NCI-H2107 (cell line): Measurements from ENCODE around the gene MYBPC2.
"Not testable (repeated sequence)": the region's sequence is repeated elsewhere in the genome, so short reads cannot be mapped to it uniquely, and the experiment has no call there.

Source experiments
- DNase-seq: peaks from one replicate; lab custom pipeline; 2025; lab: John Stamatoyannopoulos, UW

The MYBPC2 gene

DNA sequence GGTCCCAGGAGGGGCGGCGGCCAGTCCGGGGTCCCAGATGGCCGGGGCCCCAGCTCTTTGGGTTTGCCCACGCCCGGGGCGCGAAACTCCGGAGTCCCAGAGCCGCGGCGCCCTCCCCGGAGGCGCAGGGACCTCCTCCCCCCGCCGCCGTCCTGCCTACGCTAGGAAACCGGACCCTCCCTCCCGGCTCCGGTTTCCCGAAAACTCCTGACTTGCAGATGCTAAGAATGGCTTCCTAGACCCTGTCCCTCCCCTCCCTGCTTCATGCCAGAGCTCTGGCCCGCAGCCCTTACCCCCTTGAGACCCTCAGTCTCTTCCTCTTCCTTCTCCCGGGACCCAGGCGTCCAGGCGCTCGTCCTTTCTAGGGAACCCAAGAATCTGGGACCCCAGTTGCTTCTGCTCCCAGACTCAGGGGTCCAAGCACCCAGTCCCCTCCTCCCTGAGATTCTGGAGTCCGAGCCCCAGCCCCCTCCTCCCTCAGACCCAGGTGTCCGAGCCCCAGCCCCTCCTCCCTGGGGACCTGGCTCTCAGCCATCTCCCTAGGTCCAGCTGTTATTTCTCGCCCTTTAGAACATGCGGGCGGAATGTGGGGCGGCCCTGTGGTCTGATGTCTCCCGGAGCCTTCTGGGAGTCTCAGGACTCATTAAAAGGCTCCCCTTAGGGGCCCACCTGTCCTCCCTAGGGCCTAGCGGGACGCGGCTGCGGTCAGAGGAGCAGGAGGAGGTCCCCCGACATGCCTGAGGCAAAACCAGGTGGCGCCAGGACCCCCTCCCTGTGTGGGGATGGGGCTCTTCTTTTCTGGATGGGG is at the start of gene MYBPC2:
Gene MYBPC2 (plus strand): TSS at position 672 of the 808 bp plus-strand sequence. CDS start 62 bp downstream, at position 734.
- DNase-seq, result no peak

DNA sequence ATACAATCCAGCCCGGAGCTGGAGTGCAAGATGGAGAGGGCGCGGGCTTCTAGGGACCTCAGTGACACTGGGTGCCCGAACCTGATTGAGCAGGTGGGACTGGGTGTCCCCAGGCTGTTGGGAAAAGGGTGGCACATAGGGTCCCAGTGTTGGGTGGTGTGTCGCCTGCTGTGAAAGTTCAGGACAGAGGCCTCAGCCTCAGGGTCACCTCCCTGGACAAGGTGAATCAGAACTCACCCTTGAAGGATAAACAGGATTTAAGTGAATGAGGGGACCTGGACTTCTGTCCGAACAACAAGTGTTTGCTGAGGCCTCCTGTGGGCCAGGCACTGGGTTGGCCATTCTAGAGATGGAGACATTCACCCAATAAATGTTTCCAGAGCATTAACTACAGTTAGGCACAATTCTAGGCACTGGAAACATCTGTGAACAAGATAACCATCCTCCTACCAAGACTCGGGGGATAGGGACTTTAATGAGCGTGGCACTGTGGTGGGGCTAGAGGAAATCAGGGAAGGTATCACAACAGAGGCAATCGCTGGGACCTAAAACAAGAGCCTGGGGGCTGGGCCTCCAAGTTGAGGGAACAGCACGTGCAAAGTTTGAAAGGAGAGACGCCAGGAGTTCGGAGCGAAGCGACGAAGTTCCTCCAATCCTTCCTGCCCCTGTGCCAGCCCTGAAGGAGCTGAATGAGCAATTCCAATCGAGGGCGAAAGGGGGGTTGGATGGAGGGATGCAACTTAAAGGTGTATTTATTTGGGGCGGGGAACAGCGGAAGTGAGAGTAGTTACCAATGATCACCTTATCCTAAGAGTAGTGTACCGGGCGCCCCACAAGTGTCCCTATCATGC is 49.5 kb upstream of the MYBPC2 start:
- DNase-seq, result no peak

DNA sequence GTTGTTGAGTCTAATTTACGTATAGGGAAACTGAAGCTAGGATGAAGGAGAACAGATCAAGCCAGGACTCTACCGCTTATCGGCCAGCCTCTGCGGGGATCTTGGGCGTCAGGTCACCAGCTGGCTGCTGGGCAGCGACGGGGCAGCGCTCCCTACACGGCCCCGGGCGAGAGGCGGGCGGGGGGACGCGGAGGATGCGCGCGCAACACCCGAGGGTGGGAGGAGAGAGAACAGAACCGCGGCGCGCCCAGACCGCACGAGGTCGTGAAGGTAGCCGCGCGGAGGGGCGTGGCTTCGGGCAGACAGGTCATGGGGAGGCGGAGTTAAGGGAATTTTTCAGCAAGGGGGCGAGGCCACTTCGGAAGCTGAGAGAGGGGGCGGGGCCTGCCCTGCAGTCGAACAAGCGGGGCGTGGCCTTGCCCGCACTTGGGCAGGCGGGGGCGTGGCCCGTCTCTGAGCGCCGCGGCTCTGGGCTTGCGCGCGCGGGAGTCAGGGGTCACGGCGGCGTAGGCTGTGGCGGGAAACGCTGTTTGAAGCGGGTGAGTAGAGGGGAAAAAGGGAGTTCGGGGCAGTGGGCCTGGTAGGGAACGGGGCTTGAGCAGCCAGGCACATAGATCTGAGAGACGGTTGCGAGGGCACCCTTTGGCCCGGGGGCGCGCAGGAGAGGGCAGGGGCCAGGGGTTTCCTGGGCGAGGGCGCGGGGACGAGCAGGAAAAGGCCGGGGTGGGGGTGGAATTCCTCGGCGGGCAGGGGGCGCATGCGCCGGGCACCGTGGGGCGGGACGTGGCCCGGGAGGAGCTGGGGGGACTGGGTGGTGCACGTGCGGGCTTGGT is 48.6 kb upstream of the MYBPC2 start, which contains the start of gene POLD1:
Gene POLD1 (plus strand): TSS at position 496 of the 833 bp plus-strand sequence. CDS start 14,505 bp downstream, outside the sequence.
- peak; percentile 96 for DNase-seq

DNA sequence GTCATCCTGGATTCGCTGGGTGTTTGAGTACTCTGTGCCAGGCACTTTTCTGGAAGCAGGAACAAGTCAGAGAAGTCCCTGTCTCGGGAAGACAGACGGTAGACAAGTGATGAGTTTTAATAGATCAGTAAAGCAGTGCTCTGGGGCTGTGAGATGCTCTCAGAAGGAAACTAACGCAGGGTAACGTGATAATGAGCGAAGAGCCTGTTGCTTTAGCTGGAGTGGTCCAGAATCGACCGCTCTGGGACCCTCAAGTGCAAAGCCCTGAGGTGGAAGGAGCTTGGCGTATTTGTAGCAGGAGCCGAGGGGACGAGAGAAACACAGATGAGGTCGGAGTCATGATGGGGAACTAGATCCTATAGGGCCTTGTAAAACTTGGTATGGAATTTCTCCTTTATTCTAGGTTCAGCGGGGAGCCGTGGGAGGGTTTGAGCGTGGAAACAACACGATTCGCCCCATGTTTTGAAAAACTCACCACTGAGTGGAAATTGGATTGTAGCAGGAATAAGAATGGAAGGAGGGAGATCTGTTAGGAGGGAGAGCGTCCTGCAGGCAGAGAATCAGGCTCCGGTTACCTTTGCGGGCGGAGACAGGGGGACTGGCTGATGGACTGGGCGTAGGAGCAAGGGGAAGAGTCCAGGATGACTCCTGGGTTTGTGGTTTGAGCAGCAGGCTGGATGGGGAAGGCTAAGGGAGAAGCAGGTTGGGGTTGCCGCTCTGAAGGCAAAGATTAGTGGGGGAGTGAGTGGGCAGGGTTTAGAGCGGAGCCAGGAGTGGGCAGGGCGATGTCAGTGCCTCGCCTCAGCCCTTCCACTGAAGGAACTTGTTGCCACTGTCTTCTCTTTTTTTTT is 47.8 kb upstream of the MYBPC2 start:
- no peak for DNase-seq

DNA sequence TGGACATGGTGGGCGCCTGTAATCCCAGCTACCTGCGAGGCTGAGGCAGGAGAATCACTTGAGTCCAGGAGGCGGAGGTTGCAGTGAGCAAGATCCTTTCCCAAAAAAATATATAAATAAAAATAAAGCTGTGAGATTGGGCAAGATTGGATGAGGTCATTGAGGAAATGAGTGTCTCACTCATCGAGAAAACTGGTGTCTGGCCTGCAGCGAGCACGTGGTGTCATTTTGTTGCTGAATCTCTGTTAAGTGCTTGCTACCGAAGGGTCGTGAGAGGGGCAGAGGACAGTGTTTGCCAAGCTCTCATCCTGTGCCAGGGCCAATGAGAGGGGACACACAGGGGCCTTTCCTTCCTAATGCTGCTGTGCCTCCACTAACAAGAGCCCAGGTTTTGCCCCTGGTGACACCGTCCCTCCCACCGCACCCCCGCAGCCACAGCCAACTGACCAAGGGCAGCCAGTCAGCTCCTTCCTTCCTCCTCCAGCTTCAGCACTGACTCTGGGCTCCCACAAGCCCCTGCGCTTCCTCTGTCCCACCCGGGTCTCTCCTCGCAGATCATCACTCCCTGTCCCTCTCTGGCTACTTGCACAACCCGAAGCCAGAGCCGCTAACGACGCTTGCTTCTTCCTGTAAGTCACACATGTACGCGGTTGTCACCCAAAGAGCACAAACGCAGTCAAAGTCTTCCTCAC is 45.4 kb upstream of the MYBPC2 start:
- no peak for DNase-seq

- no peak for DNase-seq
These were observed 44.8 kb upstream of the MYBPC2 start for GRCh38 chr19:50387868-50388245.

DNA sequence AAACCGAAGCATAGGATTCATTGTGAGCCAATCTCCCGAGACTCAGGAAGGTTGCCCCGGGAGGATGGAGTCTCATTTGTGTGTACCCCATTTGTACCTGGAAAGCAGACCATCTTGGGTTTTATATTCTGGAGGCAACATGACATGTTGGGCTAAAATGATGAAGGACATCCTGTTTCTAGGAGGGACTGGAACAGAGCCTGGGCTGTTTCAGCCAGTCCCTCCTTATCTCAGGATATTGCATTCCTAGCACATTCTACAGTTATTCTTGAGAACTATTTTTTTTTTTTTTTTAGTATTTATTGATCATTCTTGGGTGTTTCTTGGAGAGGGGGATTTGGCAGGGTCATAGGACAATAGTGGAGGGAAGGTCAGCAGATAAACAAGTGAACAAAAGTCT is 42.4 kb upstream of the MYBPC2 start:
- DNase-seq, result not testable (repeated sequence)

DNA sequence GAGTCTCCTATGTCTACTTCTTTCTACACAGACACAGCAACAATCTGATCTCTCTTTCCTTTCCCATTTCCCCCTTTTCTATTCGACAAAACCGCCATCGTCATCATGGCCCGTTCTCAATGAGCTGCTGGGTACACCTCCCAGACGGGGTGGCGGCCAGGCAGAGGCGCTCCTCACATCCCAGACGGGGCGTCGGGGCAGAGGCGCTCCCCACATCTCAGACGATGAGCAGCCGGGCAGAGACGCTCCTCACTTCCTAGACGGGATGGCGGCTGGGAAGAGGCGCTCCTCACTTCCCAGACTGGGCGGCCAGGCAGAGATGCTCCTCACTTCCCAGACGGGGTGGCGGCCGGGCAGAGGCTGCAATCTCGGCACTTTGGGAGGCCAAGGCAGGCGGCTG is 41.7 kb upstream of the MYBPC2 start:
- not testable (repeated sequence) for DNase-seq

GRCh38 chr19:50392759-50393158 is 39.9 kb upstream of the MYBPC2 start:
- no peak for DNase-seq

DNA sequence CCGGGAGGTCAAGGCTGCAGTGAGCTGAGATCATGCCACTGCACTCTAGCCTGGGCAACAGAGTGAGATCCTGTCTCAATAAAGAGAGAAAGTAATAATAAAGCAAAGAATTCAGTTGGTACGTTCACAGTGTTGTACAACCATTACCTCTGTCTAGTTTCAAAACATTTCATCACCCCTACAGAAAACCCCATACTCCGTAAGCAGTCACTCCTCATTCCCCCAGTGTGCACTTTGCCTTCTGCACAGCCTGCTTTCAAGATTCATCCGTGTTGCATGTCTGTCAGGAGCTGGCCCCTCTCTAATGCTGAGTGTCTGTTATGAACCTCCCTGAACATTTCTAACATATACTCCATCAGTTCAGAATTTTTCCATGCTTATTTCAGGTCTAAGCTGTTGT is 39.1 kb upstream of the MYBPC2 start:
- DNase-seq, result no peak

DNA sequence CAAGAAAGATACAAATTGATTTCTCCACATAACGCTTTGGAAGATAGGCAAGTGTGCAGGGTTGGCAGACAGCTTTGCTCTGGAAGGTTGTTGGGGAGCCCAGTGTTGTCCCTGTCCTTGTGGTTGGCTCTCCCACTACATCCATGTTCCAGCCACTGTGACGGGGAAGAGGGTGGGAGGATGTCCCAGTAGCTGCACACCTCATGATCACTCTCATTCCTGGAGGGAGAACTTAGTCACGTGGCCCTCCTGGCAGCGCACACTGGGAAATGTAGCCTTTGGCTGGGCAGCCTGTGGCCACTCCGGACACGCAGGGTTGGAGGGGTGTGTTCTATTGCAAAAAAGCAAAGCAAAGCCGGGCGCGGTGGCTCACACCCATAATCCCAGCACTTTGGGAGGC is 38.7 kb upstream of the MYBPC2 start:
- DNase-seq, result no peak

DNA sequence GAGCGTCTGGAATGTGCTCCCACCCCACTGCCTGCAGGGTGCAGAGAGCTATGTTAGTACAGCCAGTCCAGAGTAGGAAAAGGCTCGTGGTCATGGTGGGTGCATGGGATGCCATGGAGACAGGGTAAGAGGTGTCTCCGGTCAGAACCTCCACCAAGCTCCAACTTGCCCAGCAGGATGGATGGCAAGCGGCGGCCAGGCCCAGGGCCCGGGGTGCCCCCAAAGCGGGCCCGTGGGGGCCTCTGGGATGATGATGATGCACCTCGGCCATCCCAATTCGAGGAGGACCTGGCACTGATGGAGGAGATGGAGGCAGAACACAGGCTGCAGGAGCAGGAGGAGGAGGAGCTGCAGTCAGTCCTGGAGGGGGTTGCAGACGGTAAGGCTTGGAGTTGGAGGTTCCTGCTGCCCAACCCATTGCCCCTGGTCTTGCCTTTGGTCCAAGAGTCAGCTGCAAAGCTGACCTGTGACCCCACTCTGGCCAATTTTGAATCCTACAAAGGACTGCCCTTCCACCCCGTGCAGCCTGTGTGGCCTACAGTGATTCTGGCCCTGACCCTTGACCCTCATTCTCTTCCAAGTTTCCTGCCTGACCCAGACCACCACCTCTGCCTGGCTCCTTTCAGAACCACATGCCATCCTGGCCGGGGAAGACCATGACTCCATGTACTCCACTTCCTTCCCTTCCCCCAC is 33.9 kb upstream of the MYBPC2 start:
- DNase-seq, result no peak

DNA sequence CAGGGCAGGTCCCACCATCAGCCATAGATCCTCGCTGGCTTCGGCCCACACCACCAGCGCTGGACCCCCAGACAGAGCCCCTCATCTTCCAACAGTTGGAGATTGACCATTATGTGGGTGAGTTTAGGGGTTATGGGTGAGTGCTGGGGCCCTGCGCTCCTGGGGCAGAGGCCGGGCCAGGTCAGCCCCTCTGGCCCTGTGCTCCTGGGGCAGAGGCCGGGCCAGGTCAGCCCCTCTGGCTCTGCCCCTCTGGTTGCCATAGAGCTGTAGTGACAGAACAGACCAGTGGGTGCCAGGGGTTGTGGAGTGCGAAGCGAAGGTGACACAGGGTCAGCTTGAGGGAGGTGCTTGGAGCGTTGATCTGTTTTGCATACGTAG is 33.3 kb upstream of the MYBPC2 start:
- DNase-seq, result no peak

DNA sequence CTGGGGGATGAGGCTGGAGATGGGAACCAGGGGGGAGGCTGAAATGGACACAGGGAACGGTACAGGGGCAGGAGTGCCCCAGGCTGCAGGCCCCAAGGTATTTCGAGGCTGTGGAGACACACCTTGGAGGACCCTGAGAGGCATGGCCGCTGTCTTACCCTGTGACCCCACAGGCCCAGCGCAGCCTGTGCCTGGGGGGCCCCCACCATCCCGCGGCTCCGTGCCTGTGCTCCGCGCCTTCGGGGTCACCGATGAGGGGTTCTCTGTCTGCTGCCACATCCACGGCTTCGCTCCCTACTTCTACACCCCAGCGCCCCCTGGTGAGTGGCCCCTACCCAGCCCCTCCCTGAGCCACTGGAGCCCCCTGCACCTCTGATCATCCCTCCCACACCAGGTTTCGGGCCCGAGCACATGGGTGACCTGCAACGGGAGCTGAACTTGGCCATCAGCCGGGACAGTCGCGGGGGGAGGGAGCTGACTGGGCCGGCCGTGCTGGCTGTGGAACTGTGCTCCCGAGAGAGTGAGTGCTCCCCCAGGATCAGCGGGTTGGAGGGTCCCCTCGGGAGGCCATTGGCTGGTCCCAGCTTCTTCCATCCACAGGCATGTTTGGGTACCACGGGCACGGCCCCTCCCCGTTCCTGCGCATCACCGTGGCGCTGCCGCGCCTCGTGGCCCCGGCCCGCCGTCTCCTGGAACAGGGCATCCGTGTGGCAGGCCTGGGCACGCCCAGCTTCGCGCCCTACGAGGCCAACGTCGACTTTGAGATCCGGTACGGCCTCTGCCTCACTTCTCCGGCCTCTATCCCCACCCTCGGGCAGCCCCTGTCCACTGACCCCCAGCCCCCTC is 30.9 kb upstream of the MYBPC2 start:
- DNase-seq, result no peak

DNA sequence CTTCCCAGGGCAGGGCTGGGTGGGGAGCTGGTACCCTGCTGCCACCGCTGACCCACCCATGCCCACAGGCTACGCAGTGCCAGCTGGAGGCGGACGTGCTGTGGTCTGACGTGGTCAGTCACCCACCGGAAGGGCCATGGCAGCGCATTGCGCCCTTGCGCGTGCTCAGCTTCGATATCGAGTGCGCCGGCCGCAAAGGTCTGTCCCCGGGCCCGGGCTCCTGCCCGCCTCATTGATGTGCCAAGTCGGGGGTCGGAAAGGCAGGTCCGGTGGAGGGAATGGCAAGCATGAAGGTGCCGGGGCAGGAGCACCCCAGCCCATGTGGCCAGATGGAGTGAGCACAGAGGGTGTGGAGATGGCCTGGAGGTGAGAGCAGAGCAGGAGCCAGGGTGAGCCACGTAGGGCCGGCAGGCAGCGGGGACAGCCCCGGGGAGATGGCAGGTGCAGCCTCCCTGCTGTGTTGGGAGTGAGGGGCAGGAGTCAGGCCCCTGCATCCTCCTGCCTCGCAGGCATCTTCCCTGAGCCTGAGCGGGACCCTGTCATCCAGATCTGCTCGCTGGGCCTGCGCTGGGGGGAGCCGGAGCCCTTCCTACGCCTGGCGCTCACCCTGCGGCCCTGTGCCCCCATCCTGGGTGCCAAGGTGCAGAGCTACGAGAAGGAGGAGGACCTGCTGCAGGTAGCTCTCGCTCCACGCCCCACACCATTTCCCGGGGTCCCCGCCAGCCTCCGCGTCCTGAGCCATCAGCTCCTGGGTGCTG is 30.0 kb upstream of the MYBPC2 start:
- no peak for DNase-seq

DNA sequence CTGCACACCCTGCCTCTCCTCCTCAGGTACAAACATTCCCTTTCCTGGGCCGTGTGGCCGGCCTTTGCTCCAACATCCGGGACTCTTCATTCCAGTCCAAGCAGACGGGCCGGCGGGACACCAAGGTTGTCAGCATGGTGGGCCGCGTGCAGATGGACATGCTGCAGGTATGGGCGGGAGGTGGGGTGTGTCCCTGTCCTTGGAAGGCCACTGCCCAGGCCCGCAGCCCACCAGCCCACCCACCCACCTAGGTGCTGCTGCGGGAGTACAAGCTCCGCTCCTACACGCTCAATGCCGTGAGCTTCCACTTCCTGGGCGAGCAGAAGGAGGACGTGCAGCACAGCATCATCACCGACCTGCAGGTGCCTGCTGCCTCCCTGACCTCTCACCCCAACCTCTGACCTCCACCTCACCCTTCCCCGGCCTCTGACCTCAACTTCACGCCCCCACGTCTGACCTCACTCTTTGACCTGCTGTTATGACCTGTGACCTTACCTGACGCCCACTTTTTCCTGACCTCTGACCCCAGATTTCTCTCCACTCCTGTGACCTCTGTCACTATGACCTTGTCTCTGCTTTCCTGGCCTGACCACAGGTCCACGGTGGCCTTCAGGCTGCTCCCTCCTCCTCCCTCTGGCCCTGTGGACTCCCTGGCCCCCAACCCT is 26.4 kb upstream of the MYBPC2 start:
- no peak for DNase-seq

DNA sequence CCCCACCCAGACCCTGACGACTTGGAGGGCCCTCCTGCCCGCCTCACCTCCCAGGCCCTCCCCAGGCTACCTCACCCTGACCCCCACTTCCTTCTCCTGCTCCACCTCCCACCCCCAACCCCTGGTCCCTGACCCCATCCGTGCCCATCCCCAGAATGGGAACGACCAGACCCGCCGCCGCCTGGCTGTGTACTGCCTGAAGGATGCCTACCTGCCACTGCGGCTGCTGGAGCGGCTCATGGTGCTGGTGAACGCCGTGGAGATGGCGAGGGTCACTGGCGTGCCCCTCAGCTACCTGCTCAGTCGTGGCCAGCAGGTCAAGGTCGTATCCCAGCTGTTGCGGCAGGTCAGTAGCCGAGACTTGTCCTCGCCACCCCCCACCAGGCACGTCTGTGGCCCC is 25.9 kb upstream of the MYBPC2 start:
- no peak for DNase-seq

GRCh38 chr19:50409347-50409746 is 23.3 kb upstream of the MYBPC2 start:
- no peak for DNase-seq
